ENCODE measurements around the gene HJV. TPM values are rescaled to one million over a fixed set of nuclear protein-coding genes. Genes with fewer than 3 reads are reported as not detected.

Gene HJV
- total and polyA plus RNA-seq, 2 donors = 0.38 to 0.62 TPM

GRCh38 chr1:145987926-145988325, 33.6 kb downstream of the HJV start:
- peaks cover 6 to 10% of the 10 kb centered on the region in 2 donors for H3K36me3 ChIP-seq (ENCODE audit: control insufficient read depth in 2 of 2, insufficient read depth in 2 of 2, low read length in 1 of 2)
- 97% methylated on average over 1 of the region's 1 CpG for WGBS
- no peak overlapping the region for H3K4me3 ChIP-seq (ENCODE audit: low read length in 2 of 2)
- no peaks in the 10 kb centered on the region for H3K9me3 ChIP-seq (ENCODE audit: control insufficient read depth in 2 of 2, insufficient read depth in 1 of 2, low read length in 1 of 2)
- H3K27me3 ChIP-seq (ENCODE audit: control insufficient read depth in 2 of 2, insufficient read depth in 1 of 2, low read length in 1 of 2) = no peaks in the 10 kb centered on the region
- no peak for DNase-seq (ENCODE audit: low read depth in 6 of 9, low spot score in 9 of 9)
- peak overlapping the region in 1 of 2 donors; percentile 5 for H3K27ac ChIP-seq (ENCODE audit: low read depth in 1 of 2, low read length in 1 of 2)
- H3K4me1 ChIP-seq (ENCODE audit: control insufficient read depth in 2 of 2, insufficient read depth in 2 of 2, low read length in 2 of 2) = peaks cover 8 to 41% of the 10 kb centered on the region in 2 donors

DNA sequence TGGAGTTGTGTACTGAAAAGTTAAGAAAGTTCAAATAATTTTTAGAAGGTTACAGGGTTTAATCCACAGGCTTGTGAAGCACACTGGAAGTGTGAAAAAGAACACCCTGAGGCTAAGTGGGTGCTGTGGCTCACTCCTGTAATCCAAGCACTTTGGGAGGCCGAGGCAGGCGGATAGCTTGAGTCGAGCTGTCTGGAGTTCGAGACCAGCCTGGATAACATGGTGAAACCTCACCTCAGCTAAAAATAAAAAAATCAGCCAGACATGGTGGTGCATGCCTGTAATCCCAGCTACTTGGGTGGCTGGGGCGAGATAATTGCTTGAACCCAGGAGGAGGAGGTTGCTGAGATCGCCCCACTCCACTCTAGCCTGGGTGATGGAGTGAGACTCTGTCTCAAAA, 35.0 kb downstream of the HJV start:
- no peaks in the 10 kb centered on the region for H3K36me3 ChIP-seq (ENCODE audit: control insufficient read depth in 2 of 2, insufficient read depth in 2 of 2, low read length in 1 of 2)
- no peak overlapping the region for H3K27ac ChIP-seq (ENCODE audit: low read depth in 1 of 2, low read length in 1 of 2)
- H3K9me3 ChIP-seq (ENCODE audit: control insufficient read depth in 2 of 2, insufficient read depth in 1 of 2, low read length in 1 of 2) = no peaks in the 10 kb centered on the region
- 98% methylated on average over 6 of the region's 6 CpGs for WGBS
- no peak for DNase-seq (ENCODE audit: low read depth in 6 of 9, low spot score in 9 of 9)
- no peaks in the 10 kb centered on the region for H3K27me3 ChIP-seq (ENCODE audit: control insufficient read depth in 2 of 2, insufficient read depth in 1 of 2, low read length in 1 of 2)
- H3K4me1 ChIP-seq (ENCODE audit: control insufficient read depth in 2 of 2, insufficient read depth in 2 of 2, low read length in 2 of 2) = peaks cover 6 to 49% of the 10 kb centered on the region in 2 donors
- H3K4me3 ChIP-seq (ENCODE audit: low read length in 2 of 2) = no peak overlapping the region

GRCh38 chr1:145985502-145986439, 35.8 kb downstream of the HJV start:
- DNase-seq (ENCODE audit: low read depth in 6 of 9, low spot score in 9 of 9) = no peak
- no peaks in the 10 kb centered on the region for H3K9me3 ChIP-seq (ENCODE audit: control insufficient read depth in 2 of 2, insufficient read depth in 1 of 2, low read length in 1 of 2)

GRCh38 chr1:145985129-145985501, 36.4 kb downstream of the HJV start:
- no peak overlapping the region for H3K4me3 ChIP-seq (ENCODE audit: low read length in 2 of 2)

More at GRCh38 chr1:145985502-145986439, 35.8 kb downstream of the HJV start:
- WGBS = 66% methylated on average over 15 of the region's 15 CpGs
- no peaks in the 10 kb centered on the region for H3K36me3 ChIP-seq (ENCODE audit: control insufficient read depth in 2 of 2, insufficient read depth in 2 of 2, low read length in 1 of 2)
- peak overlapping the region; percentile 61 to 80 for H3K27ac ChIP-seq (ENCODE audit: low read depth in 1 of 2, low read length in 1 of 2)
- peaks cover 6 to 57% of the 10 kb centered on the region in 2 donors for H3K4me1 ChIP-seq (ENCODE audit: control insufficient read depth in 2 of 2, insufficient read depth in 2 of 2, low read length in 2 of 2)
- H3K27me3 ChIP-seq (ENCODE audit: control insufficient read depth in 2 of 2, insufficient read depth in 1 of 2, low read length in 1 of 2) = no peaks in the 10 kb centered on the region
- no peak overlapping the region for H3K4me3 ChIP-seq (ENCODE audit: low read length in 2 of 2)

DNA sequence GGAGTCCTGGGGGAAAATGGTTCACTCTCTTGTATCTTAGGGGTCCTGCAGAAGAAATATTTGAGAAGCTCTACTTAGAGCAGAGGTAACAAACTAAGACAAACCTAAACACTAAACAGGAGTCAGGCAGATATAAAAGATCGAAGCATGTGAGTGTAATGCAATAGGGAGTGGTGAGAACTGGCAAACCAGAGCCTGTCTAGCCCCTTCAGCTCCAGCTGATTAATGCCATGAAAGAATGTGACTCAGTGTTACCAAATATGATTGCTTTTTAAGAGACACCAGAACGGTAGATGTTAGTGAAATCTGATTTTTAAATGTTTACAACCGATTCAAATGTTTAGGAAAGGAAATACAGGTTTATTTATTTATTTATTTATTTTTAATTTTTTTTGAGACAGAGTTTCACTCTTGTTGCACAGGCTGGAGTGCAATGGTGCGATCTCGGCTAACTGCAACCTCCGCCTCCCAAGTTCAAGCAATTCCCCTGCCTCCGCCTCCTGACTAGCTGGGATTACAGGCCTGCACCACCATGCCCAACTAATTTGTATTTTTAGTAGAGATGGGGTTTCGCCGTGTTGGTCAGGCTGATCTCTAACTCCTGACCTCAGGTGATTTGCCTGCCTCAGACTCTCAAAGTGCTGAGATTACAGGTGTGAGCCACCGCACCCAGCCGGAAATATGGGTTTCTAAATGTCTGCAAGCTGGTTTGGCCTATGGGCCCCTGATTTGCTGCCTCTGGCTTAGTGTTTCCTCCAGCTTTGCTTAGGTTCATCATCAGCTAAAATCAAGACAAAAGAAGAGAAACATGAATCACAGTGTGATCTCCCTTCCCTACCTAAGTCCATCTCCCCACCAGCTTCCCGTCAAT, 37.3 kb downstream of the HJV start:
- peak overlapping the region in 1 of 2 donors; percentile 62 for H3K27ac ChIP-seq (ENCODE audit: low read depth in 1 of 2, low read length in 1 of 2)
- H3K4me1 ChIP-seq (ENCODE audit: control insufficient read depth in 2 of 2, insufficient read depth in 2 of 2, low read length in 2 of 2) = peaks cover 20 to 70% of the 10 kb centered on the region in 2 donors
- H3K9me3 ChIP-seq (ENCODE audit: control insufficient read depth in 2 of 2, insufficient read depth in 1 of 2, low read length in 1 of 2) = no peaks in the 10 kb centered on the region
- DNase-seq (ENCODE audit: low read depth in 6 of 9, low spot score in 9 of 9) = no peak
- 95% methylated on average over 12 of the region's 12 CpGs for WGBS
- H3K36me3 ChIP-seq (ENCODE audit: control insufficient read depth in 2 of 2, insufficient read depth in 2 of 2, low read length in 1 of 2) = no peaks in the 10 kb centered on the region
- no peak overlapping the region for H3K4me3 ChIP-seq (ENCODE audit: low read length in 2 of 2)
- H3K27me3 ChIP-seq (ENCODE audit: control insufficient read depth in 2 of 2, insufficient read depth in 1 of 2, low read length in 1 of 2) = no peaks in the 10 kb centered on the region

More at GRCh38 chr1:145985129-145985501, 36.4 kb downstream of the HJV start:
- Histone ChIP-seq H3K4me1 (ENCODE audit: control insufficient read depth in 2 of 2, insufficient read depth in 2 of 2, low read length in 2 of 2) (peaks cover 11 to 63% of the 10 kb centered on the region in 2 donors), H3K27me3 (ENCODE audit: control insufficient read depth in 2 of 2, insufficient read depth in 1 of 2, low read length in 1 of 2) (no peaks in the 10 kb centered on the region), H3K36me3 (ENCODE audit: control insufficient read depth in 2 of 2, insufficient read depth in 2 of 2, low read length in 1 of 2) (no peaks in the 10 kb centered on the region), H3K27ac (ENCODE audit: low read depth in 1 of 2, low read length in 1 of 2) (peak overlapping the region; percentile 61 to 80), H3K9me3 (ENCODE audit: control insufficient read depth in 2 of 2, insufficient read depth in 1 of 2, low read length in 1 of 2) (no peaks in the 10 kb centered on the region)
- DNase-seq (ENCODE audit: low read depth in 6 of 9, low spot score in 9 of 9) = no peak
- WGBS = 96% methylated on average over 2 of the region's 2 CpGs

- Histone ChIP-seq H3K36me3 (ENCODE audit: control insufficient read depth in 2 of 2, insufficient read depth in 2 of 2, low read length in 1 of 2) (no peaks in the 10 kb centered on the region), H3K27ac (ENCODE audit: low read depth in 1 of 2, low read length in 1 of 2) (peak overlapping the region; percentile 42 to 77), H3K27me3 (ENCODE audit: control insufficient read depth in 2 of 2, insufficient read depth in 1 of 2, low read length in 1 of 2) (no peaks in the 10 kb centered on the region), H3K4me1 (ENCODE audit: control insufficient read depth in 2 of 2, insufficient read depth in 2 of 2, low read length in 2 of 2) (peaks cover 26 to 72% of the 10 kb centered on the region in 2 donors), H3K4me3 (ENCODE audit: low read length in 2 of 2) (no peak overlapping the region), H3K9me3 (ENCODE audit: control insufficient read depth in 2 of 2, insufficient read depth in 1 of 2, low read length in 1 of 2) (no peaks in the 10 kb centered on the region)
- DNase-seq (ENCODE audit: low read depth in 6 of 9, low spot score in 9 of 9) = no peak
- 100% methylated on average over 1 of the region's 1 CpG for WGBS
Measured at GRCh38 chr1:145983206-145983675, 38.3 kb downstream of the HJV start.

DNA sequence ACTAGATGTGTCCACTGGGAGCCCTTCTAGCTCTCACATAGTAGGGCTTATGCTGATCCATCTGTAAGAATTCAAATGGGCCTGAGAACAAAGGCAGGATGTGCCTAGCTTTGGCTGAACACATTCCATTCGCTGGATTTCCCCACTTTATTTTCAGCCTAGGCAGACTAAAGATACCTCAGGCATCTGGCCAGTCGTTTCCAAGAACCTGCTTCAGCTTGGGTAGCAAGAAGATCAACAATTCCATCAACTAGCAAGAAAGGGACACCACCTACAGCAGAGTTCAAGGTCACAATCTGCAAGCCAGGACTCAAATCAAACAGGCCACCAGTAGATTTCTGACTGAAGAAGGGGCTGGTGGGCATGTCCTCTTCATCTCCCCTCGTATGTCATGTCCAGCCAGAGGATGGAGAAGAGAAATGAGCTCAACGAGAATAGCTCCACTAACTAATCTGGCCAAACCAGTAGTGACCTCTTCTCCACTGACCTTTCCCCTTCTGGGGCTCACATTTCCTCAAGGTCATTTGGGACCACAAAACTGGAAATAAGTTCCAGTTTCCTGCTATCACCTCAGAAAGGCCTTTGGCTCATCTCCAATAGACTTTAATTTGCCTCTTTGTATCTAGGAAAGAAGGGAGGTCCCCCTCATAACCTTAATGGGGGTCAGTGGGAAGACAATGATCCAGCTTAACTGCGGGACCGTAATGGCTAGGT, 39.4 kb downstream of the HJV start:
- H3K4me1 ChIP-seq (ENCODE audit: control insufficient read depth in 2 of 2, insufficient read depth in 2 of 2, low read length in 2 of 2) = peaks cover 34 to 82% of the 10 kb centered on the region in 2 donors
- H3K36me3 ChIP-seq (ENCODE audit: control insufficient read depth in 2 of 2, insufficient read depth in 2 of 2, low read length in 1 of 2) = no peaks in the 10 kb centered on the region
- WGBS = 93% methylated on average over 6 of the region's 6 CpGs
- DNase-seq (ENCODE audit: low read depth in 6 of 9, low spot score in 9 of 9) = no peak
- H3K4me3 ChIP-seq (ENCODE audit: low read length in 2 of 2) = no peak overlapping the region
- H3K27me3 ChIP-seq (ENCODE audit: control insufficient read depth in 2 of 2, insufficient read depth in 1 of 2, low read length in 1 of 2) = no peaks in the 10 kb centered on the region
- peak overlapping the region; percentile 11 to 39 for H3K27ac ChIP-seq (ENCODE audit: low read depth in 1 of 2, low read length in 1 of 2)
- no peaks in the 10 kb centered on the region for H3K9me3 ChIP-seq (ENCODE audit: control insufficient read depth in 2 of 2, insufficient read depth in 1 of 2, low read length in 1 of 2)

GRCh38 chr1:145980457-145980994, 41.0 kb downstream of the HJV start:
- WGBS = 96% methylated on average over 1 of the region's 1 CpG
- Histone ChIP-seq H3K27ac (ENCODE audit: low read depth in 1 of 2, low read length in 1 of 2) (peak overlapping the region; percentile 85 to 98), H3K4me3 (ENCODE audit: low read length in 2 of 2) (peak overlapping the region in 1 of 2 donors; percentile 16), H3K36me3 (ENCODE audit: control insufficient read depth in 2 of 2, insufficient read depth in 2 of 2, low read length in 1 of 2) (no peaks in the 10 kb centered on the region), H3K4me1 (ENCODE audit: control insufficient read depth in 2 of 2, insufficient read depth in 2 of 2, low read length in 2 of 2) (peaks cover 34 to 78% of the 10 kb centered on the region in 2 donors), H3K9me3 (ENCODE audit: control insufficient read depth in 2 of 2, insufficient read depth in 1 of 2, low read length in 1 of 2) (no peaks in the 10 kb centered on the region), H3K27me3 (ENCODE audit: control insufficient read depth in 2 of 2, insufficient read depth in 1 of 2, low read length in 1 of 2) (no peaks in the 10 kb centered on the region)
- no peak for DNase-seq (ENCODE audit: low read depth in 6 of 9, low spot score in 9 of 9)
